Measurements from ENCODE around the gene SLC12A3. TPM values are rescaled to one million over a fixed set of nuclear protein-coding genes. Genes with fewer than 3 reads are reported as not detected.

The SLC12A3 gene
- total and polyA plus RNA-seq, 4 experiments from 2014 or later: not detected

DNA sequence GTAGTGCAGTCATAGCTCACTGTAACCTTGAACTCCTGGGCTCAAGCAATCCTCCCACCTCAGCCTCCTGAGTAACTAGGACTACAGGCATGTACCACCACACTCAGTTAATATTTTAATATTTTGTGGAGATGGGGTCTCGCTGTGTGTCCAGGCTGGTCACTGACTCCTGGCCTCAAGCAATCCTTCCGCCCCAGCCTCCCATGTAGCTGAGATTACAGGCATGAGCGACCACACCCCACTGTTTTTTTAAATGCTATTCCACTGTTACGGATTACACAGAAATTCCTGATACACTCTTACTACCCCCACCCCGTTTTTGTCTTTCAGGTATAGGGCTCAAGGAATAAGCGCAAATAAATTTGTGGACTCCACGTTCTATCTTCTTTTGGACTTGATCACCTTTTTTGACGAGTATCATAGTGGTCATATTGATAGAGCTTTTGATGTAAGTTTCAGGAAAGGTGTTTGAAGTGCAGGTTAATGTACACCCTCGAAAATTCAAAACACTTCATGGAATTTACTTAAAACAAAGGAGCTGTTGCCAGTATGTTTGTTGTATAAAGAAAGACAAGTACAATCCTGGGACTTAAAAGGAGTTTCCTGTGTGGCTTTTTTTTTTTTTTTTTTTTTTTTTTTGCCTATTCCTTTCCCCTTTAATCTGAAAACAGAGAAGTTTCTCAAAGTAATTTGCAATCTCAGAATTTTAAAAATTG lies 26.2 kb upstream of the SLC12A3 start:
- H3K4me3 Mint-ChIP-seq: no peak overlapping the region
- H3K27ac Mint-ChIP-seq: peak overlapping the region in 3 of 7 donors; percentile 17 to 56 (median 42)
- no peaks in the 10 kb centered on the region for H3K9me3 Mint-ChIP-seq
- Histone ChIP-seq H3K27me3 (ENCODE audit: insufficient read depth, low read length) (no peaks in the 10 kb centered on the region), H3K36me3 (ENCODE audit: insufficient read depth, low read length) (peaks cover 32% of the 10 kb centered on the region), H3K4me3 (ENCODE audit: low read length in 2 of 2) (no peak overlapping the region), H3K27ac (ENCODE audit: low read depth, low read length) (no peak overlapping the region), H3K9me3 (ENCODE audit: control insufficient read depth in 1 of 2, low read length in 2 of 2) (no peaks in the 10 kb centered on the region), H3K4me1 (ENCODE audit: insufficient read depth, low read length) (no peaks in the 10 kb centered on the region)
- ChIA-PET POLR2A (ENCODE audit: partially characterized antibody) (no interaction called here), CTCF (ENCODE audit: partially characterized antibody) (interaction anchor here (0.7 to 1.0 kb wide), 2 partner anchors 13 to 130 kb away, joined by 3 to 5 read pairs; no protein-coding TSS in a partner anchor)
- H3K4me1 Mint-ChIP-seq: peaks cover 0 to 14% (median 4%) of the 10 kb centered on the region in 4 donors
- H3K36me3 Mint-ChIP-seq: peaks cover 67 to 86% of the 10 kb centered on the region in 2 donors
- intact Hi-C loops (cut with micrococcal nuclease): no loop called here
- DNase-seq: no peak
- H3K27me3 Mint-ChIP-seq: no peaks in the 10 kb centered on the region

DNA sequence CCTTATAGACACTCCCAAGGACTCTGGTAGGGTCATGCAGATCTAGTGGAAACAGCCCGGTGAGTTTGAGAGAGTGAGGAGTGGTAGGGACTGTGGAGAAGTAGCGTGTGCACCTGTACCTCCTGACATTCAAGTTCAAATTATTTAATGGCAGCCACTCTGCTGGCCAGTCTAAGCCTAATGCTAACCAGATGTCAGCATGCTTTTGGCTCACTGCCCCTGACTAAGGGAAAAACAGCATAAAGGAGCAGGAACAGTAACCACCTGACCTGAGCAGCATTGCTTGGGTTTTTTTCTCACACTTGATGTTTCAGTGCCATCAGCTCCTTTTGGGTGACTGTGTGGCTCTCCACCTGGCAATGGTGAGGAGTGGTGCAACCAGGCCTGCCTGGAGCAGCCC lies 23.8 kb upstream of the SLC12A3 start:
- H3K4me1 ChIP-seq (ENCODE audit: insufficient read depth, low read length): no peaks in the 10 kb centered on the region
- peaks cover 31% of the 10 kb centered on the region for H3K36me3 ChIP-seq (ENCODE audit: insufficient read depth, low read length)
- intact Hi-C loops (cut with micrococcal nuclease): no loop called here
- Mint-ChIP-seq H3K4me1 (peaks cover 0 to 14% (median 4%) of the 10 kb centered on the region in 4 donors), H3K27me3 (no peaks in the 10 kb centered on the region), H3K4me3 (no peak overlapping the region), H3K27ac (peak overlapping the region in 1 of 7 donors; percentile 11), H3K9me3 (no peaks in the 10 kb centered on the region), H3K36me3 (peaks cover 63 to 80% of the 10 kb centered on the region in 2 donors)
- H3K4me3 ChIP-seq (ENCODE audit: low read length in 2 of 2): no peak overlapping the region
- ChIA-PET POLR2A (ENCODE audit: partially characterized antibody) (no interaction called here), CTCF (ENCODE audit: partially characterized antibody) (no interaction called here)
- no peak for DNase-seq
- H3K27ac ChIP-seq (ENCODE audit: low read depth, low read length): no peak overlapping the region
- no peaks in the 10 kb centered on the region for H3K9me3 ChIP-seq (ENCODE audit: control insufficient read depth in 1 of 2, low read length in 2 of 2)
- no peaks in the 10 kb centered on the region for H3K27me3 ChIP-seq (ENCODE audit: insufficient read depth, low read length)

DNA sequence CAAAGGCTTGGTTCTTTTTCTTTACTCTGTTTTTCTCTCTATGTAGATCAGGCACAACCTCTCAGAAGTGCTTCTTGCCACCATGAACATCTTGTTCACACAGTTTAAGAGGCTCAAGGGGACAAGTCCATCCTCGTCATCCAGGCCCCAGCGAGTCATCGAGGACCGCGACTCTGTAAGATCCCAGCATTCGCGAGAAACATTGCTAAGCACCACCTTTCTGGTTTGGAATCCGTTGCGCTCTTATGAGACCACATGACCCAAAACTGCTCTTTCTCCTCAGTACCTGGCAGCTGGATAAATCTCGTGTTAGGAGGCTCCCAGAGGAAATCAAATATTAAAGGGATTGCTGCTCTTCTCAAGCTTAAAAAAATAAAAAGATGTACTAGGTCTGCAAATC lies 23.3 kb upstream of the SLC12A3 start:
- DNase-seq: no peak
- H3K4me3 Mint-ChIP-seq: no peak overlapping the region
- Histone ChIP-seq H3K27me3 (ENCODE audit: insufficient read depth, low read length) (no peaks in the 10 kb centered on the region), H3K36me3 (ENCODE audit: insufficient read depth, low read length) (peaks cover 31% of the 10 kb centered on the region), H3K4me3 (ENCODE audit: low read length in 2 of 2) (no peak overlapping the region), H3K4me1 (ENCODE audit: insufficient read depth, low read length) (no peaks in the 10 kb centered on the region), H3K9me3 (ENCODE audit: control insufficient read depth in 1 of 2, low read length in 2 of 2) (no peaks in the 10 kb centered on the region), H3K27ac (ENCODE audit: low read depth, low read length) (no peak overlapping the region)
- peak overlapping the region in 1 of 7 donors; percentile 11 for H3K27ac Mint-ChIP-seq
- no peaks in the 10 kb centered on the region for H3K9me3 Mint-ChIP-seq
- no peaks in the 10 kb centered on the region for H3K27me3 Mint-ChIP-seq
- ChIA-PET POLR2A (ENCODE audit: partially characterized antibody) (no interaction called here), CTCF (ENCODE audit: partially characterized antibody) (no interaction called here)
- H3K4me1 Mint-ChIP-seq: peaks cover under 1 to 15% (median 5%) of the 10 kb centered on the region in 4 donors
- intact Hi-C loops (cut with micrococcal nuclease): no loop called here
- H3K36me3 Mint-ChIP-seq: peaks cover 59 to 75% of the 10 kb centered on the region in 2 donors

DNA sequence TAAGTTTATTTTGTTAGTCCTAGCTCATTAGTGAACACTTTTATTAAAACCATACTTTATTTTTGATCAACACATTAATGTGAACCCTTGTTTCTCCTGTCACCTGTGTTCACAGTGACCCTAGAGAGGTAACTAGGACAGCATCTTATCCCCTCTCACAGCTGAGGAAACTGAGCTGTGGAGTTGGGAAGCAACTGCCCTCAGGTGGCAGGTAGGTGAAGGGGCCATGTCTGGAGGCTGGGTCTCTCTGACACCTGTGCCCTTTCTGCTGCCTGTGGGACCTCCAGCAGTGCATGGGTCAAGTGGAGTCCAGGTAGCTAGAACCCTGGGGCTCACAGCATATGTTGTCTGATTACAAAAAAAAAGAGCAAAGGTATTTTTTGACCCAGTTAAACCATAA lies 22.9 kb upstream of the SLC12A3 start:
- Mint-ChIP-seq H3K4me3 (no peak overlapping the region), H3K27ac (no peak overlapping the region), H3K27me3 (no peaks in the 10 kb centered on the region), H3K9me3 (no peaks in the 10 kb centered on the region), H3K4me1 (peaks cover 4 to 20% (median 9%) of the 10 kb centered on the region in 4 donors), H3K36me3 (peaks cover 54 to 71% of the 10 kb centered on the region in 2 donors)
- Histone ChIP-seq H3K27ac (ENCODE audit: low read depth, low read length) (no peak overlapping the region), H3K4me1 (ENCODE audit: insufficient read depth, low read length) (peaks cover 1% of the 10 kb centered on the region), H3K4me3 (ENCODE audit: low read length in 2 of 2) (no peak overlapping the region), H3K27me3 (ENCODE audit: insufficient read depth, low read length) (no peaks in the 10 kb centered on the region), H3K36me3 (ENCODE audit: insufficient read depth, low read length) (peaks cover 31% of the 10 kb centered on the region), H3K9me3 (ENCODE audit: control insufficient read depth in 1 of 2, low read length in 2 of 2) (no peaks in the 10 kb centered on the region)
- intact Hi-C loops (cut with micrococcal nuclease): no loop called here
- POLR2A ChIA-PET (ENCODE audit: partially characterized antibody): no interaction called here
- no peak for DNase-seq
- CTCF ChIA-PET (ENCODE audit: partially characterized antibody): interaction anchor here (1.0 kb wide), 1 partner anchor 10 kb away, joined by 3 read pairs; no protein-coding TSS in a partner anchor

DNA sequence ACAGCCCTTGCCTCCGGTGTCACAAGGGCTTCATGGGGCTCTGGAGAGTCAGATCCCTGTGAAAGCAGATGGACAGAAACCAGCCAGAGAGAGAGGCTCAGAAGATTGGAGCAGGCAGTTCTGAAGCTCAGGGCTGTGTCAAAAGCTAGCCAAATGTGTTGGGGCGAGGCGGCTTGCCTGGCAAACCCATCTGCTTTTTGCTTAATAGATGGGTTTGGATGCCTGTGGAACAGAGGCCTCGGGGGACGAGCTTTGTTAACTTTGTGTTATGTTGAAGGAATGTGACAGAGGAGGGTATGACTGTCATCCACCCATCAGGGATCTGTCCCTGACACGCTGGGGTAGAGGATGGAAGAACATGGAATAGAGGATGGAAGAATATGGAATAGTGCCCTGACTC lies 21.0 kb upstream of the SLC12A3 start:
- no peak overlapping the region for H3K27ac ChIP-seq (ENCODE audit: low read depth, low read length)
- intact Hi-C loops (cut with micrococcal nuclease): no loop called here
- peaks cover 31% of the 10 kb centered on the region for H3K36me3 ChIP-seq (ENCODE audit: insufficient read depth, low read length)
- H3K9me3 ChIP-seq (ENCODE audit: control insufficient read depth in 1 of 2, low read length in 2 of 2): no peaks in the 10 kb centered on the region
- H3K27me3 ChIP-seq (ENCODE audit: insufficient read depth, low read length): no peaks in the 10 kb centered on the region
- CTCF ChIA-PET (ENCODE audit: partially characterized antibody): interaction anchor here (1.0 kb wide), 1 partner anchor 108 kb away, joined by 3 read pairs; no protein-coding TSS in a partner anchor
- Mint-ChIP-seq H3K36me3 (peaks cover 41 to 53% of the 10 kb centered on the region in 2 donors), H3K4me1 (peaks cover 13 to 27% (median 16%) of the 10 kb centered on the region in 4 donors), H3K4me3 (no peak overlapping the region), H3K27me3 (no peaks in the 10 kb centered on the region), H3K27ac (peak overlapping the region in 1 of 7 donors; percentile 33), H3K9me3 (peaks cover 0 to 5% (median 0%) of the 10 kb centered on the region in 8 donors)
- POLR2A ChIA-PET (ENCODE audit: partially characterized antibody): no interaction called here
- no peak for DNase-seq
- H3K4me3 ChIP-seq (ENCODE audit: low read length in 2 of 2): no peak overlapping the region
- H3K4me1 ChIP-seq (ENCODE audit: insufficient read depth, low read length): peaks cover 11% of the 10 kb centered on the region

DNA sequence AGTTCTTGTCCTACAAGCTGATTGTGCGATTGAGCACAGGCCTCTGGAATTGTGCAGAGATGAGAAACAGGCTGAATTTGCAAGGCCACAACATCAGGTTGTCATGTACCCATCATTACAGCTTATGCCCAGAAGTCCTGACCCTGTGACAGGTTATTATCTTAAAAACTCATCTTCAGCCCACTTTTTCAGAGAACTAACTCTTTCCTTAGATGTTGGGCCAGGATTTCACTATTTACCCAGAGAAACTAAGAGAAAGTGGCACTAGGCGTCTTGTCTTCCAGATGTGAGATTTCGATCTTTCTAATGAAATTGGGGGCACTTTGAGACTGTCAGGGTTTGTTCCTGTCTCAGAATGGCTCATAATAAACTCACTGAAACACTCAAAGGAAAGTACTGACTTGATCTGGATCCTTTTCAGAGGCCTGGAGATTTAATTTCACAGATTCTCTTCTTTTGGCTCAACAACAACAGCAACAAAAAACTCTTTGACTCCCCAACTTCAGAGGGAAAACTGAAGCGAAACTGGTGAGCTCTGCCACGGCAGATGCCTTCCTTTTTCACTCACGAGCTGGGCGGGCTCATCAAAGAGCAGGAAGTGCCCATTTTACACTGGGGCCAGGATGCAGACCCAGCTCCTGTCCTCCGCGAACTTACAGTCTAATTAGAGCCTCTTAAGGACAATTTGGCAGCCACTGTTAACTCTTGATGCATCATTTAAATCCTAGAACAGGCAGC lies 17.7 kb upstream of the SLC12A3 start:
- no peaks in the 10 kb centered on the region for H3K9me3 ChIP-seq (ENCODE audit: control insufficient read depth in 1 of 2, low read length in 2 of 2)
- peak in 1 of 5 donors; percentile 16 for DNase-seq
- peaks cover 21% of the 10 kb centered on the region for H3K36me3 ChIP-seq (ENCODE audit: insufficient read depth, low read length)
- Mint-ChIP-seq H3K9me3 (peaks cover 0 to 5% (median 0%) of the 10 kb centered on the region in 8 donors), H3K4me3 (peak overlapping the region in 7 of 8 donors; percentile 32 to 71 (median 45)), H3K27ac (peak overlapping the region; percentile 61 to 85 (median 77)), H3K27me3 (no peaks in the 10 kb centered on the region), H3K36me3 (peaks cover 22 to 25% of the 10 kb centered on the region in 2 donors), H3K4me1 (peaks cover 13 to 21% (median 15%) of the 10 kb centered on the region in 4 donors)
- POLR2A ChIA-PET (ENCODE audit: partially characterized antibody): interaction anchor here (1.5 kb wide), 1 partner anchor 84 kb away, joined by 6 read pairs; the partner anchor contains the start of gene HERPUD1
- no peaks in the 10 kb centered on the region for H3K27me3 ChIP-seq (ENCODE audit: insufficient read depth, low read length)
- intact Hi-C loops (cut with micrococcal nuclease): no loop called here
- peaks cover 11% of the 10 kb centered on the region for H3K4me1 ChIP-seq (ENCODE audit: insufficient read depth, low read length)
- no peak overlapping the region for H3K4me3 ChIP-seq (ENCODE audit: low read length in 2 of 2)
- CTCF ChIA-PET (ENCODE audit: partially characterized antibody): interaction anchor here (0.6 to 1.5 kb wide), 4 partner anchors 9 to 145 kb away, joined by 3 to 5 read pairs (median 3); no protein-coding TSS in a partner anchor
- peak overlapping the region; percentile 27 for H3K27ac ChIP-seq (ENCODE audit: low read depth, low read length)

Measured in CD4-positive, alpha-beta memory T cell (primary cell).